ENCODE results near the gene ASTN1. TPM values are rescaled to one million over a fixed set of nuclear protein-coding genes. Genes with fewer than 3 reads are reported as not detected.

Gene ASTN1
- total and polyA plus RNA-seq, 4 experiments from 2014 or later, result not detected

DNA sequence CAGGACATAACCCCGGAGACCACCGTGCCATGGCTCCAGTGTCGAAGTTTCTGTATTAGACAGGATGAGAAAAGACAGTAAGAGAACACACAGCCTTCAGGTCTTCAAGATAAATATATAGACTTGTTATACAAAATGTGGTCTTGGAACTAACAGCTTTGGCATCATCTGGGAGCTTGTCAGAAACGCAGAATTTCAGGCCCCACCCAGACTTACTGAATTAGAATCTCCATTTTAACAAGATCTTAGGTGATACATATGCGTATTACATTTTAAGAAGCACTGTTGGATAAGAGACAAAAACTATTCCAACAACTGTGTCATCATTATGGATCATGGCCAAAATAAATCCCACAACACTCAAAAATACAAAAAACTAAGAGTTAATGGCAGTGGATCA lies 239.3 kb downstream of the ASTN1 start:
- no peak overlapping the region for H3K27ac Mint-ChIP-seq
- no peaks in the 10 kb centered on the region for H3K4me1 Mint-ChIP-seq
- peaks cover 0 to 3% of the 10 kb centered on the region in 2 donors for H3K27me3 Mint-ChIP-seq
- no peak overlapping the region for H3K4me3 Mint-ChIP-seq
- no peaks in the 10 kb centered on the region for H3K36me3 Mint-ChIP-seq
- no peaks in the 10 kb centered on the region for H3K36me3 ChIP-seq (ENCODE audit: insufficient read depth, low read length)
- peaks cover 0 to 6% (median 3%) of the 10 kb centered on the region in 8 donors for H3K9me3 Mint-ChIP-seq
- H3K27me3 ChIP-seq (ENCODE audit: insufficient read depth, low read length), result no peaks in the 10 kb centered on the region
- no peak overlapping the region for H3K4me3 ChIP-seq (ENCODE audit: low read length in 2 of 2)
- DNase-seq, result no peak
- no peak overlapping the region for H3K27ac ChIP-seq (ENCODE audit: low read depth, low read length)
- CTCF ChIA-PET (ENCODE audit: partially characterized antibody), result no interaction called here
- intact Hi-C loops (cut with micrococcal nuclease), result no loop called here
- H3K4me1 ChIP-seq (ENCODE audit: insufficient read depth, low read length), result no peaks in the 10 kb centered on the region
- no peaks in the 10 kb centered on the region for H3K9me3 ChIP-seq (ENCODE audit: control insufficient read depth in 1 of 2, low read length in 2 of 2)
- POLR2A ChIA-PET (ENCODE audit: partially characterized antibody), result no interaction called here

DNA sequence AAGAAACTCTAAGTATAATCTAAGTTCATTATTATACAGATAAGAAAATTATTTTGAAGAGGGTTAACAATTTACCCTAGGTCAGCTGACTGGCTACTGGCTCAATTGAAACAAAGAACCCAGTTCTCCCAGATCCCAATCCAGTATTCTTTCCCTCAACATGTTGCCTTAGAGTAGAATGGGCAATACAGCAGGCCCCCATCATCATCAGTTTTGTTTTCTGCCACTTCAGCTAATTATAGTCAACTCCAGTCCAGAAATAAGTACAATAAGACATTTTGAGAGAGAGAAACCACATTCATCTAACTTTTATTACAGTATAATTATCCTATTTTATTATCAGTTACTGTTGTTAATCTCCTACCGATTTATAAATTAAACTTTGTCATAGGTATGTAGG lies 241.2 kb downstream of the ASTN1 start:
- intact Hi-C loops (cut with micrococcal nuclease), result no loop called here
- H3K4me1 Mint-ChIP-seq, result no peaks in the 10 kb centered on the region
- Histone ChIP-seq H3K27ac (ENCODE audit: low read depth, low read length) (no peak overlapping the region), H3K4me3 (ENCODE audit: low read length in 2 of 2) (no peak overlapping the region), H3K27me3 (ENCODE audit: insufficient read depth, low read length) (no peaks in the 10 kb centered on the region), H3K4me1 (ENCODE audit: insufficient read depth, low read length) (no peaks in the 10 kb centered on the region), H3K9me3 (ENCODE audit: control insufficient read depth in 1 of 2, low read length in 2 of 2) (no peaks in the 10 kb centered on the region), H3K36me3 (ENCODE audit: insufficient read depth, low read length) (no peaks in the 10 kb centered on the region)
- H3K36me3 Mint-ChIP-seq, result no peaks in the 10 kb centered on the region
- H3K9me3 Mint-ChIP-seq, result peaks cover 0 to 3% (median 0%) of the 10 kb centered on the region in 8 donors
- POLR2A ChIA-PET (ENCODE audit: partially characterized antibody), result no interaction called here
- no peak for DNase-seq
- H3K4me3 Mint-ChIP-seq, result no peak overlapping the region
- no peak overlapping the region for H3K27ac Mint-ChIP-seq
- CTCF ChIA-PET (ENCODE audit: partially characterized antibody), result no interaction called here
- H3K27me3 Mint-ChIP-seq, result peaks cover 0 to 6% of the 10 kb centered on the region in 2 donors

- ChIA-PET POLR2A (ENCODE audit: partially characterized antibody) (no interaction called here), CTCF (ENCODE audit: partially characterized antibody) (no interaction called here)
- H3K27ac Mint-ChIP-seq, result no peak overlapping the region
- peaks cover 0 to 4% (median 0%) of the 10 kb centered on the region in 8 donors for H3K9me3 Mint-ChIP-seq
- no peak overlapping the region for H3K4me3 ChIP-seq (ENCODE audit: low read length in 2 of 2)
- no peaks in the 10 kb centered on the region for H3K4me1 ChIP-seq (ENCODE audit: insufficient read depth, low read length)
- no peaks in the 10 kb centered on the region for H3K9me3 ChIP-seq (ENCODE audit: control insufficient read depth in 1 of 2, low read length in 2 of 2)
- intact Hi-C loops (cut with micrococcal nuclease), result no loop called here
- no peak for DNase-seq
- no peaks in the 10 kb centered on the region for H3K36me3 Mint-ChIP-seq
- H3K4me3 Mint-ChIP-seq, result no peak overlapping the region
- no peaks in the 10 kb centered on the region for H3K27me3 ChIP-seq (ENCODE audit: insufficient read depth, low read length)
- H3K4me1 Mint-ChIP-seq, result no peaks in the 10 kb centered on the region
- no peak overlapping the region for H3K27ac ChIP-seq (ENCODE audit: low read depth, low read length)
- peaks cover 0 to 6% of the 10 kb centered on the region in 2 donors for H3K27me3 Mint-ChIP-seq
- H3K36me3 ChIP-seq (ENCODE audit: insufficient read depth, low read length), result no peaks in the 10 kb centered on the region
These were observed 244.8 kb downstream of the ASTN1 start for GRCh38 chr1:176919386-176920378.

DNA sequence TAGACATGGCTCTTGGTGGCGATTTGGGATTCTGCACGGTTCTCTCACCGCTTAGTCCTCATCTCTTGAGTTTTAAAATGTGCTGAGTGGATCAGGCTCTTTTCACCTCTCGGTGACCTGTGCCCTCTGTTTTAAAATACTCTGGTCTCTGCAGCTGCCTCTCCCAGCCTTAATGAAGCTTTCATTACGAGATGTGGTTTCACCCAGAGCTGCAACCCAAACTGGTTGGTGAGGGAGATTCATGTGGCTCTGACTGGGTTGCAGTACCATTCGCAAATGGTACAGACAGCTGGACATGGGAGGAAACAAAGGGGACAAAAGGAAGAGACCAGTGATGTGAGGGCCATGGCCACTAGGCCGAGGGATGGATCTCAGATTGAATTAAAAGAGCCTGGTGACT lies 258.9 kb downstream of the ASTN1 start:
- Mint-ChIP-seq H3K4me3 (no peak overlapping the region), H3K9me3 (peaks cover 0 to 4% (median 0%) of the 10 kb centered on the region in 8 donors), H3K27ac (no peak overlapping the region), H3K4me1 (no peaks in the 10 kb centered on the region), H3K36me3 (no peaks in the 10 kb centered on the region), H3K27me3 (peaks cover 0 to 1% of the 10 kb centered on the region in 2 donors)
- POLR2A ChIA-PET (ENCODE audit: partially characterized antibody), result no interaction called here
- Histone ChIP-seq H3K27me3 (ENCODE audit: insufficient read depth, low read length) (no peaks in the 10 kb centered on the region), H3K4me1 (ENCODE audit: insufficient read depth, low read length) (no peaks in the 10 kb centered on the region), H3K27ac (ENCODE audit: low read depth, low read length) (no peak overlapping the region), H3K36me3 (ENCODE audit: insufficient read depth, low read length) (no peaks in the 10 kb centered on the region), H3K9me3 (ENCODE audit: control insufficient read depth in 1 of 2, low read length in 2 of 2) (no peaks in the 10 kb centered on the region), H3K4me3 (ENCODE audit: low read length in 2 of 2) (no peak overlapping the region)
- intact Hi-C loops (cut with micrococcal nuclease), result no loop called here
- no peak for DNase-seq
- CTCF ChIA-PET (ENCODE audit: partially characterized antibody), result no interaction called here

DNA sequence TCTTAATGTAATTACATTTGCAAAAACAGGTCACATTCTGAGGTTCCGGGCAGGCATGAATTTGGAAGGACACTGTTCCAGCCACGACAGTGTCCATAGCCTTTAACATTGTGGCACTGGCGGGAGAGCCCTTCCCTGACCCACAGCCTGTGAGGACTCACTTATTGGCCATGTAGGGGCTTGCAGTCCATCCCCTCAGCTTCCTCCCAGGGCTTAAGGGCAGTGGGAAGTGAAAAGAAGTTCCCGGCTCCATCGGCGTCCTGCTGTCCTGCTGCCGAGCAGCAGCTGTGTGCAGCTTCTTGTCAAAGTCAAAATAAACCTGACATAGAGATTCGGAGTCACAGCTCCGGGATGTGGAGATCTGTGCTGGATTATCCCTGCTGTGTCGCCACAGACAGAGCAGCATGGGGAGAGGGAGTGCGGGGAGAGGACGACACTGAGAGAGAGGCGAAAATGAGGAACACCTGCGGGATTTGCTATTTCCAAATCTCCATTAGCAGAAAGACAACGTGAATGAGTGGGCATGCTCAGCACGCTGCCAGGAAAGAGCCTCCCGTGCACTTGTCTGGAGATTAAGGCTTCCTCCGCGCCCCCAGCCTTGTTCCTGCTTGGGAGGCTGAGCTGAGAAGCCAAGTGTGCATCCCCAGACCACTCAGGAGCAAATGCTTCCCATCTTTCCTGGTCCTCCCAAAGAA lies 260.3 kb downstream of the ASTN1 start:
- no peaks in the 10 kb centered on the region for H3K9me3 ChIP-seq (ENCODE audit: control insufficient read depth in 1 of 2, low read length in 2 of 2)
- ChIA-PET CTCF (ENCODE audit: partially characterized antibody) (no interaction called here), POLR2A (ENCODE audit: partially characterized antibody) (no interaction called here)
- Mint-ChIP-seq H3K4me3 (no peak overlapping the region), H3K27ac (no peak overlapping the region), H3K36me3 (no peaks in the 10 kb centered on the region), H3K27me3 (peaks cover 1 to 2% of the 10 kb centered on the region in 2 donors), H3K4me1 (no peaks in the 10 kb centered on the region), H3K9me3 (peaks cover 0 to 4% (median 0%) of the 10 kb centered on the region in 8 donors)
- no peaks in the 10 kb centered on the region for H3K4me1 ChIP-seq (ENCODE audit: insufficient read depth, low read length)
- H3K36me3 ChIP-seq (ENCODE audit: insufficient read depth, low read length), result no peaks in the 10 kb centered on the region
- intact Hi-C loops (cut with micrococcal nuclease), result no loop called here
- H3K4me3 ChIP-seq (ENCODE audit: low read length in 2 of 2), result no peak overlapping the region
- DNase-seq, result no peak
- H3K27ac ChIP-seq (ENCODE audit: low read depth, low read length), result no peak overlapping the region
- H3K27me3 ChIP-seq (ENCODE audit: insufficient read depth, low read length), result peaks cover 2% of the 10 kb centered on the region

- POLR2A ChIA-PET (ENCODE audit: partially characterized antibody), result no interaction called here
- H3K9me3 Mint-ChIP-seq, result peaks cover 0 to 4% (median 0%) of the 10 kb centered on the region in 8 donors
- DNase-seq, result no peak
- Histone ChIP-seq H3K9me3 (ENCODE audit: control insufficient read depth in 1 of 2, low read length in 2 of 2) (no peaks in the 10 kb centered on the region), H3K36me3 (ENCODE audit: insufficient read depth, low read length) (no peaks in the 10 kb centered on the region), H3K4me3 (ENCODE audit: low read length in 2 of 2) (no peak overlapping the region), H3K4me1 (ENCODE audit: insufficient read depth, low read length) (no peaks in the 10 kb centered on the region), H3K27me3 (ENCODE audit: insufficient read depth, low read length) (peaks cover 3% of the 10 kb centered on the region), H3K27ac (ENCODE audit: low read depth, low read length) (no peak overlapping the region)
- H3K27ac Mint-ChIP-seq, result no peak overlapping the region
- no peak overlapping the region for H3K4me3 Mint-ChIP-seq
- CTCF ChIA-PET (ENCODE audit: partially characterized antibody), result no interaction called here
- no peaks in the 10 kb centered on the region for H3K4me1 Mint-ChIP-seq
- no peaks in the 10 kb centered on the region for H3K36me3 Mint-ChIP-seq
- intact Hi-C loops (cut with micrococcal nuclease), result no loop called here
- H3K27me3 Mint-ChIP-seq, result peaks cover 1 to 2% of the 10 kb centered on the region in 2 donors
These were observed 261.0 kb downstream of the ASTN1 start for GRCh38 chr1:176903474-176903873.

DNA sequence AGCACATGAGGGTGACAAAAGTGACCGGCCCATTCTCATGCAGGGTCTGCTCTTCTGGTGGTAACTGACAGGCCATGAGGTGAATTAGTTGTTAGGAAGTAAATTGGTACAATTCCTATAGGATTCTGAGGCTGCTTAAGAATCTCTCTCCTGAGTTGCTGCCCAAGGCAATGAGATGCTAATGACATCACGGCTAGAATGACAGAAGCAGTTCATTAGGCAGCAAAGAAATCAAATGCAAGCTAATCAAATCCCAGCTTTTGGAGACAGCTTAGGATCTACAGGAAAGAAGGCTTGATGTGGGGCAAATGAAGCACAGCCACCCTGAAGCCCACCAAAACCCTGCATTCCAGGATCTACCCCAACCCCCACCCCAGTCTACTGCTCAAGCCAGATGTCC lies 265.2 kb downstream of the ASTN1 start:
- no peak overlapping the region for H3K4me3 Mint-ChIP-seq
- peaks cover 0 to 3% (median 0%) of the 10 kb centered on the region in 8 donors for H3K9me3 Mint-ChIP-seq
- ChIA-PET CTCF (ENCODE audit: partially characterized antibody) (interaction anchor here (2.5 kb wide), 1 partner anchor 13 kb away, joined by 6 read pairs; no protein-coding TSS in a partner anchor), POLR2A (ENCODE audit: partially characterized antibody) (no interaction called here)
- Histone ChIP-seq H3K4me3 (ENCODE audit: low read length in 2 of 2) (no peak overlapping the region), H3K36me3 (ENCODE audit: insufficient read depth, low read length) (no peaks in the 10 kb centered on the region), H3K27ac (ENCODE audit: low read depth, low read length) (no peak overlapping the region), H3K27me3 (ENCODE audit: insufficient read depth, low read length) (peaks cover 3% of the 10 kb centered on the region), H3K4me1 (ENCODE audit: insufficient read depth, low read length) (peaks cover 7% of the 10 kb centered on the region), H3K9me3 (ENCODE audit: control insufficient read depth in 1 of 2, low read length in 2 of 2) (no peaks in the 10 kb centered on the region)
- H3K27ac Mint-ChIP-seq, result no peak overlapping the region
- H3K27me3 Mint-ChIP-seq, result peaks cover 5 to 6% of the 10 kb centered on the region in 2 donors
- no peak for DNase-seq
- intact Hi-C loops (cut with micrococcal nuclease), result loop anchor here (5.0 kb wide), 1 partner anchor 1048 kb away; no protein-coding TSS in a partner anchor
- H3K36me3 Mint-ChIP-seq, result no peaks in the 10 kb centered on the region
- peaks cover 0 to 8% (median 3%) of the 10 kb centered on the region in 4 donors for H3K4me1 Mint-ChIP-seq

Data from CD4-positive, alpha-beta memory T cell (primary cell).